HG03442 (cell line): Measurements from ENCODE around the gene TAAR9.

Source experiments
- ATAC-seq: cut with Tn5 transposase; IDR thresholded peaks from one replicate; pipeline ENCODE4 v1.9.1; 2021; ENCODE audit warnings: mild to moderate bottlenecking, moderate library complexity; ENCODE audit not compliant: unreplicated experiment

The TAAR9 gene

DNA sequence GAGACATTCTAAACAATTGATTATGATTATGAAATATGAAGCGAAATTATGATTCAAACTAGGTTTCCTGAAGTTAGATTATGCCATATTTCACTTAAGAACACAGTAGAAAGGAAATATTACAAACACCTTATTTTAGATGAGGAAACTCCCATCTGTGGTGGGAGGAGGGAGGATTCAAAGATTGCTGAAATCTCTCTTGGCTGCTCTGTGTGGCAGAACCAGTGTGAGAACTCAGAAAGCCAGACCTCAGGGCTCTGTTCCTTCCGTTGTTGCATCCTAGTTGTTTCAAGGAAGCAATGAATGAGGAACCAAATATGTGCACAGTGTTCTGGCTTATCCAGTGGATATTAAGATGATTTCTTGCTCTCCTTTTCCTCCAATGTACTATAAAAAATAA lies 49.3 kb downstream of the TAAR9 start:
- ATAC-seq: no peak
